Lung (tissue), 12 donors: Measurements from ENCODE around the gene CFAP74. TPM values are rescaled to one million over a fixed set of nuclear protein-coding genes. Genes with fewer than 3 reads are reported as not detected.

Experiments used
- ATAC-seq: fragments of 200-7000 bp; cut with Tn5 transposase; one replicate; pipeline ENCODE4 v1.9.1; 2020; ENCODE audit warnings: moderate number of reproducible peaks; ENCODE audit not compliant: insufficient read depth, low FRiP score
- DNase-seq, 3 donors: peaks; one replicate each; pipeline ENCODE4 v3.0.0-alpha.2; 2013 to 2017
- H3K27ac ChIP-seq, 2 donors: one replicate each; pipeline ENCODE4 v1.5.1; 2013; ENCODE audit warnings: mild to moderate bottlenecking in 2 of 2, moderate library complexity in 2 of 2, control low read depth in 1 of 2, inconsistent platforms in 1 of 2, low read depth in 1 of 2, low read length in 1 of 2
- H3K27me3 ChIP-seq, 3 donors: one replicate each; pipeline ENCODE4 v1.5.1; 2013; ENCODE audit warnings: low read length in 2 of 3; ENCODE audit not compliant: control insufficient read depth in 3 of 3, insufficient read depth in 3 of 3
- H3K36me3 ChIP-seq, 4 donors: one replicate each; pipeline ENCODE4 v1.5.1; 2013; ENCODE audit warnings: low read length in 4 of 4, mild to moderate bottlenecking in 1 of 4, moderate library complexity in 1 of 4; ENCODE audit not compliant: control insufficient read depth in 4 of 4, insufficient read depth in 4 of 4
- H3K4me1 ChIP-seq, 5 donors: one replicate each; pipeline ENCODE4 v1.5.1; 2013; ENCODE audit warnings: low read length in 5 of 5, mild to moderate bottlenecking in 2 of 5, moderate library complexity in 1 of 5; ENCODE audit not compliant: control insufficient read depth in 5 of 5, insufficient read depth in 5 of 5
- H3K4me3 ChIP-seq: one replicate; pipeline ENCODE4 v1.5.1; 2013; ENCODE audit warnings: mild to moderate bottlenecking, control low read depth, moderate library complexity
- H3K9ac ChIP-seq, 2 donors: one replicate each; pipeline ENCODE4 v1.5.1; 2013; ENCODE audit warnings: low read length in 2 of 2, control low read depth in 1 of 2; ENCODE audit not compliant: insufficient read depth in 1 of 2
- H3K9me3 ChIP-seq, 4 donors: one replicate each; pipeline ENCODE4 v1.5.1; 2013; ENCODE audit warnings: low read length in 3 of 4, mild to moderate bottlenecking in 1 of 4, moderate library complexity in 1 of 4; ENCODE audit not compliant: control insufficient read depth in 4 of 4, insufficient read depth in 3 of 4
- WGBS, 2 donors: extraction: QIAGEN DNeasy Blood & Tissue Kit; methylation state at CpG; one replicate each; pipeline ENCODE4 v1.1.7; 2013; 5-methylcytosine and 5-hydroxymethylcytosine counted together
- polyA plus RNA-seq, 2 donors: library from polyadenylated mRNA; stranded (reverse); fragments of 200-250 nt; gene quantifications; one replicate each; pipeline ENCODE4 v1.2.1, GENCODE V29; 2013
- total RNA-seq, 2 donors: library from RNA; depleted of rRNA in 1 of 2; stranded (reverse); fragments of >200 nt in 1 of 2; gene quantifications; one replicate each; pipeline ENCODE4 v1.2.1, GENCODE V29; 2014 to 2021
- TF ChIP-seq, protein P1 (sequence below): IDR thresholded peaks from 2 replicates; pipeline ENCODE4 v1.5.1; 2012; ENCODE audit warnings: mild to moderate bottlenecking; ENCODE audit errors: control extremely low read depth, extremely low read depth
- donor health status: control.
- donor health status: control.
- donor health status: Bipolar disorder and iron deficiency.
- donor health status: healthy.
- donor health status: DM: yes; HTN: yes; CAD: no.

The CFAP74 gene
- total and polyA plus RNA-seq, 4 donors: 3.1 to 20.8 (median 5.3) TPM

DNA sequence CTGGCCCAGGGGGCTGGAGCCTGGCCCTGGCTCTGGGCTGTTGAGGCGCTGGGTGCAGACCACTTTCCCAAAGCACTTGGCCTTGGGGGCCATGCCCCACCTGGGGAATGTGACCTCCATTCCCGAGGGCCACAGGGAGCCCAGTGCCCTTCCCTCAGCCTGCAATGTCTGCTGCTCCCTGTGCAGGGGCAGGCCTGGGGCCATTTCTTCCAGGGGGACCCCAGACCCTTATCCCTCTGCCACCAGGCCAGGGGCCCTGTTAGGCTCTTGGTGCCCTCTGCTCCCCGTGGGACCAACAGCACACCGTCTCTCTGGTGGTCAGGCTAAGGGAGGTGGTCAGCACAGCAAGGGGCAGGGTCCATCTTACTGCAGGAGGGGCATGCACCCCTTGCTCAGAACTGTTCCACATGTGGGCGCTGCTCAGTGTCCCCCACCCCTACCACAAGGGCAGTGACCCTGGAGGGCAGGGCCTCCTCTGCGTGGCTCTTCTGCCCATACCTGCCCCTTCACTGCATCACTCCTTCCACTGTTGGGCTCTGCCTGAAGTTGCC lies 83.5 kb downstream of the CFAP74 start:
- no peak overlapping the region for H3K9ac ChIP-seq
- peak overlapping the region in 1 of 2 donors; percentile 40 for H3K27ac ChIP-seq
- no peaks in the 10 kb centered on the region for H3K9me3 ChIP-seq
- no peaks in the 10 kb centered on the region for H3K36me3 ChIP-seq
- H3K4me1 ChIP-seq: peaks cover 0 to 12% (median 3%) of the 10 kb centered on the region in 5 donors
- H3K27me3 ChIP-seq: peaks cover 0 to 3% (median 0%) of the 10 kb centered on the region in 3 donors
- 82 to 92% methylated on average over 5 to 6 of the region's 6 CpGs for WGBS, 2 donors
- DNase-seq (peak in 1 of 3 donors; percentile 14), ATAC-seq (no peak)
- H3K4me3 ChIP-seq: no peak overlapping the region
- TF ChIP-seq, protein P1, sequence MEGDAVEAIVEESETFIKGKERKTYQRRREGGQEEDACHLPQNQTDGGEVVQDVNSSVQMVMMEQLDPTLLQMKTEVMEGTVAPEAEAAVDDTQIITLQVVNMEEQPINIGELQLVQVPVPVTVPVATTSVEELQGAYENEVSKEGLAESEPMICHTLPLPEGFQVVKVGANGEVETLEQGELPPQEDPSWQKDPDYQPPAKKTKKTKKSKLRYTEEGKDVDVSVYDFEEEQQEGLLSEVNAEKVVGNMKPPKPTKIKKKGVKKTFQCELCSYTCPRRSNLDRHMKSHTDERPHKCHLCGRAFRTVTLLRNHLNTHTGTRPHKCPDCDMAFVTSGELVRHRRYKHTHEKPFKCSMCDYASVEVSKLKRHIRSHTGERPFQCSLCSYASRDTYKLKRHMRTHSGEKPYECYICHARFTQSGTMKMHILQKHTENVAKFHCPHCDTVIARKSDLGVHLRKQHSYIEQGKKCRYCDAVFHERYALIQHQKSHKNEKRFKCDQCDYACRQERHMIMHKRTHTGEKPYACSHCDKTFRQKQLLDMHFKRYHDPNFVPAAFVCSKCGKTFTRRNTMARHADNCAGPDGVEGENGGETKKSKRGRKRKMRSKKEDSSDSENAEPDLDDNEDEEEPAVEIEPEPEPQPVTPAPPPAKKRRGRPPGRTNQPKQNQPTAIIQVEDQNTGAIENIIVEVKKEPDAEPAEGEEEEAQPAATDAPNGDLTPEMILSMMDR: no peak

DNA sequence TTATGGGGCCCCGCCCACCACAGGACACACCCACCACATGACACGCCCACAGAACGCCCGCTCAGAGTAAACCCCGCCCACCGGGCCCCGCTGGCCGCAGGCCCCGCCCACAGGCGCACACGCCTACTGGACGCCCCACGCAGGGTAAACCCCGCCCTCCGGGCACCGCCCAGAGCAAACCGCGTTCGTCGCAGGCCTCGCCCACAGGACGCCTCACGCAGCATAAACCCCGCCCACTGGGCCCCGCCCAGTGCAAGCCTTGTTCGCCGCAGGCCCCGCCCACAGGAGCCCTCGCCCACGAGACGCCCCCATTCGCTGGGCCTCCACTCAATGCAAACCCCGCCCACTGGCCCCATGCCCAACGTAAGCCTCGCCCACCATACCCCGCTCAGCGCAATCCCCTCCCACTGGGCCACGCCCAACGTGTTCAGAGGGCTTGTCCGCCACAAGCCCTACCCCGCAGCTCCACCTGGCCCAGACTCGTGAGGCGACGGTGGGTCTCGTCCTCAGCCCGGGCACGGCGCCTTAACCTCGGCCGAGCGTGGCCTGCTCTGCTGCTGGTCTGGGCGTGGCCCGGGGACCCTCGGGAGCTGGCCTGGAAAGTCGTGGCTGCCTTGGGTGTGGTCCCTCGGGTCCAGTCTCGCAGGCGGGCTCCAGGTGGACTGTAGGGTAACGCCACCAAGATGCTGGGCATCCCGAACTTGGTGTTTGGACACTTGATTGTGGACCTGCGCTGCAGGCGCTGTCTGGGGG lies 84.1 kb downstream of the CFAP74 start:
- peak; percentile 94 for ATAC-seq
- WGBS, 2 donors: 9 to 13% methylated on average over 47 to 62 of the region's 62 CpGs
- no peaks in the 10 kb centered on the region for H3K36me3 ChIP-seq
- H3K9me3 ChIP-seq: no peaks in the 10 kb centered on the region
- no peak overlapping the region for H3K9ac ChIP-seq
- no peaks in the 10 kb centered on the region for H3K27me3 ChIP-seq
- H3K4me1 ChIP-seq: peaks cover 0 to 12% (median 3%) of the 10 kb centered on the region in 5 donors
- TF ChIP-seq, protein P1: no peak
- no peak overlapping the region for H3K4me3 ChIP-seq
- peak; percentile 97 to 99 (median 97) for DNase-seq
- peak overlapping the region; percentile 18 to 40 for H3K27ac ChIP-seq

DNA sequence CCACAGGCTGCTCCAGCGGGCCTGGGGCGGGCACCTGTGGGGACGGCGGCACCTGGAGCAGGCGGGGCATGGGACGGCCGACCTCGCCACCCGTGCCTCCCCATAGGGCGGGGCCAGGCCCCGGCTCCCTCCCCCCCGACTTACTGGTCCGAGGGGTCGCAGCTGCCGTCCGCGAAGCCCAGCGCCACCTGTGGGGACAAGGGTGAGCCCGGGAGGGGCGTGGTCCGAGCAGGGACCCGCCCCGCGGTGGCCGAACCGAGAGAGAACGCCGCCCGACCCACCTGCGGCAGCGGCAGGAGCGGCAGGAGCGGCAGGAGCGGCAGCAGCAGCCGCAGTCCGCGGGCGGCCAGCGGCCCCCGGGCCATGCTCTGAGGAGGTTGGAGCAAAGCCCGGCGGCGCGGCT lies 84.7 kb downstream of the CFAP74 start, which contains the start of gene TMEM52:
TMEM52 (minus strand) TSS at position 379 of the 403 bp plus-strand sequence; CDS start at position 365, 14 bp downstream.
- Histone ChIP-seq H3K9ac (no peak within 1 kb of the TSS), H3K27ac (peak within 1 kb of the TSS; percentile 18 to 40), H3K36me3 (no peaks in the 10 kb centered on the region), H3K4me3 (peak within 1 kb of the TSS; percentile 27), H3K4me1 (peaks cover 0 to 12% (median 3%) of the 10 kb centered on the region in 5 donors), H3K27me3 (no peaks in the 10 kb centered on the region), H3K9me3 (no peaks in the 10 kb centered on the region)
- 0 to 1% methylated on average over 38 to 44 of the region's 44 CpGs for WGBS, 2 donors
- TF ChIP-seq, protein P1: no peak
- ATAC-seq (peak; percentile 1), DNase-seq (no peak)
